DOHH2 (cell line): ENCODE results near the gene NTNG2.

ENCODE experiments used
- CTCF ChIP-seq: fragments of 200-600 bp; sonication (generic); IDR thresholded peaks from one replicate; pipeline ENCODE4 v1.5.1; 2014; ENCODE audit warnings: antibody characterized with exemption, mild to moderate bottlenecking, low read depth, low read length; ENCODE audit not compliant: poor library complexity, severe bottlenecking
- EZH2phosphoT487 ChIP-seq: fragments of 200-600 bp; sonication (generic); IDR thresholded peaks from 2 replicates; pipeline ENCODE4 v1.6.1; 2017; ENCODE audit warnings: borderline replicate concordance, mild to moderate bottlenecking, antibody characterized with exemption, low read length, moderate library complexity, mixed read lengths

DNA sequence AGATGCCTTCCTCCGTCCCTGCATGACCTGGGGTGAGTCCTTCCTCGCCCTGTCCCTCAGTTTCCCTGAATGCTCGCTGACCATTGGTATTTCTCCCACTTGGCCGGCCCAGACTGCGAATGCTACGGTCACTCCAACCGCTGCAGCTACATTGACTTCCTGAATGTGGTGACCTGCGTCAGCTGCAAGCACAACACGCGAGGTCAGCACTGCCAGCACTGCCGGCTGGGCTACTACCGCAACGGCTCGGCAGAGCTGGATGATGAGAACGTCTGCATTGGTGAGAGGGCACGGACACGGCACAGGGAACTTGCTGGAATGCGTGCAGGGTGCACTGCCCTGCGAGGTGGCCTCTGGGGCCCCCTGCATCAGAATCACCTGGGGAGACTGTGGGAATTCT lies 77.1 kb downstream of the NTNG2 start:
- TF ChIP-seq CTCF (no peak), EZH2phosphoT487 (no peak)
